CD14-positive monocyte (primary cell): Measurements from ENCODE around the gene SCN1B. TPM values are rescaled to one million over a fixed set of nuclear protein-coding genes. Genes with fewer than 3 reads are reported as not detected.
A peak's percentile ranks its signal among the peaks of the same experiment; 100 is the strongest.

ENCODE experiments used
- DNase-seq, 3 donors: peaks; one replicate each; pipeline ENCODE4 v3.0.0-alpha.2; 2011 to 2022
- H2AFZ ChIP-seq: 2 replicates; pipeline ENCODE4 v1.6.0; 2012; ENCODE audit warnings: mild to moderate bottlenecking, low read depth, low read length, inconsistent platforms; ENCODE audit not compliant: insufficient read depth, poor library complexity, severe bottlenecking
- H3K27ac ChIP-seq, 2 donors: 1 replicate in 1 of 2; 2 replicates in 1 of 2; pipeline ENCODE4 v1.5.1; 2012 to 2013; ENCODE audit warnings: low read length in 2 of 2, control low read depth in 1 of 2, inconsistent platforms in 1 of 2, low read depth in 1 of 2, mild to moderate bottlenecking in 1 of 2
- H3K27me3 ChIP-seq, 2 donors: one replicate each; pipeline versions ENCODE4 v1.6.0 to v1.6.1; 2011 to 2013; ENCODE audit warnings: low read length in 2 of 2; ENCODE audit not compliant: control insufficient read depth in 2 of 2, insufficient read depth in 2 of 2
- H3K36me3 ChIP-seq, 2 donors: replicated peaks in 1 of 2; 1 replicate in 1 of 2; 2 replicates in 1 of 2; pipeline versions ENCODE4 v1.5.1 to v1.6.1; 2012 to 2013; ENCODE audit warnings: low read length in 2 of 2, control low read depth in 1 of 2, inconsistent platforms in 1 of 2, mild to moderate bottlenecking in 1 of 2; ENCODE audit not compliant: insufficient read depth in 2 of 2, control insufficient read depth in 1 of 2
- H3K4me1 ChIP-seq, 2 donors: 1 replicate in 1 of 2; 2 replicates in 1 of 2; pipeline versions ENCODE4 v1.5.1 to v1.6.1; 2012 to 2013; ENCODE audit warnings: low read length in 2 of 2, control low read depth in 1 of 2, inconsistent platforms in 1 of 2, mild to moderate bottlenecking in 1 of 2, moderate library complexity in 1 of 2; ENCODE audit not compliant: insufficient read depth in 2 of 2, control insufficient read depth in 1 of 2
- H3K4me2 ChIP-seq: replicated peaks from 2 replicates; pipeline ENCODE3; 2012; ENCODE audit warnings: low read length, moderate library complexity, mild to moderate bottlenecking; ENCODE audit not compliant: poor library complexity, severe bottlenecking; ENCODE audit errors: extremely low read depth
- H3K4me3 ChIP-seq, 3 experiments: fragments of 200-600 bp in 1 of 3; sonication (generic) in 1 of 3; replicated peaks in 1 of 3; 1 replicate in 2 of 3; 2 replicates in 1 of 3; pipeline ENCODE4 v1.5.1; 2011 to 2013; ENCODE audit warnings: low read length in 3 of 3, mild to moderate bottlenecking in 3 of 3, control low read depth in 2 of 3, low read depth in 2 of 3, inconsistent platforms in 1 of 3, moderate library complexity in 1 of 3
- H3K79me2 ChIP-seq: 2 replicates; pipeline ENCODE4 v1.6.0; 2012; ENCODE audit warnings: mild to moderate bottlenecking, control low read depth, inconsistent platforms, low read length, moderate library complexity; ENCODE audit not compliant: insufficient read depth
- H3K9ac ChIP-seq: 2 replicates; pipeline ENCODE4 v1.6.0; 2017; ENCODE audit warnings: low read length, mild to moderate bottlenecking; ENCODE audit not compliant: insufficient read depth, poor library complexity, severe bottlenecking
- H3K9me3 ChIP-seq, 2 donors: replicated peaks in 1 of 2; 1 replicate in 1 of 2; 2 replicates in 1 of 2; pipeline versions ENCODE4 v1.5.1 to v1.6.1; 2012 to 2013; ENCODE audit warnings: low read length in 2 of 2, control low read depth in 1 of 2; ENCODE audit not compliant: control insufficient read depth in 1 of 2, insufficient read depth in 1 of 2
- H4K20me1 ChIP-seq: 2 replicates; pipeline ENCODE4 v1.6.0; 2012; ENCODE audit warnings: mild to moderate bottlenecking, low read length, control low read depth, moderate library complexity; ENCODE audit not compliant: insufficient read depth
- H3K27ac Mint-ChIP-seq, 7 donors: one replicate each; pipeline ENCODE4 v1.8.0; 2020; ENCODE audit warnings: mild to moderate bottlenecking in 7 of 7, mixed read lengths in 7 of 7, moderate library complexity in 6 of 7, inconsistent platforms in 2 of 7
- H3K27me3 Mint-ChIP-seq, 3 donors: one replicate each; pipeline ENCODE4 v1.8.0; 2021 to 2022; ENCODE audit warnings: low read depth in 3 of 3, mild to moderate bottlenecking in 3 of 3, mixed read lengths in 3 of 3, moderate library complexity in 3 of 3, inconsistent platforms in 1 of 3
- H3K36me3 Mint-ChIP-seq, 2 donors: one replicate each; pipeline ENCODE4 v1.8.0; 2020; ENCODE audit warnings: mixed read lengths in 2 of 2, inconsistent platforms in 1 of 2, mild to moderate bottlenecking in 1 of 2
- H3K4me1 Mint-ChIP-seq: one replicate; pipeline ENCODE4 v1.8.0; 2020; ENCODE audit warnings: mild to moderate bottlenecking, mixed read lengths
- H3K4me3 Mint-ChIP-seq, 2 donors: one replicate each; pipeline ENCODE4 v1.8.0; 2020; ENCODE audit warnings: mild to moderate bottlenecking in 2 of 2, mixed read lengths in 2 of 2, moderate library complexity in 1 of 2
- H3K9me3 Mint-ChIP-seq, 7 donors: one replicate each; pipeline ENCODE4 v1.8.0; 2020 to 2022; ENCODE audit warnings: mixed read lengths in 7 of 7, mild to moderate bottlenecking in 6 of 7, moderate library complexity in 6 of 7, inconsistent platforms in 2 of 7
- CTCF ChIP-seq: fragments of 200-600 bp; IDR thresholded peaks from one replicate; pipeline ENCODE4 v1.8.0; 2022; ENCODE audit warnings: antibody characterized with exemption, mild to moderate bottlenecking
- WGBS: methylation state at CpG from one replicate; pipeline ENCODE4 v1.1.5; 2013; ENCODE audit warnings: missing lambda C conversion rate; ENCODE audit not compliant: insufficient coverage; 5-methylcytosine and 5-hydroxymethylcytosine counted together
- intact Hi-C, 2 donors: fragments of 100-400 bp; cut with micrococcal nuclease; formaldehyde crosslinking; loops; one replicate each; pipeline versions ENCODE4 v1.15.0 to v1.15.1; 2023
- polyA plus RNA-seq, 3 donors: library from polyadenylated mRNA; depleted of rRNA in 1 of 3; unstranded in 2 of 3; stranded (reverse) in 1 of 3; fragments of 300-500 nt in 2 of 3; fragments of >200 nt in 1 of 3; fragmentation: Illumina TruSeq in 2 of 3; gene quantifications; 1 replicate in 2 of 3; 2 replicates in 1 of 3; pipeline ENCODE4 v1.2.3, GENCODE V29; 2012 to 2021

The SCN1B gene
- polyA plus RNA-seq, 3 donors = 0.08 to 0.68 TPM; not detected in 1

GRCh38 chr19:35056513-35057063 lies 26.3 kb downstream of the SCN1B start:
- DNase-seq = no peak
- no peak for TF ChIP-seq CTCF
- H3K4me1 ChIP-seq = no peaks in the 10 kb centered on the region
- no peaks in the 10 kb centered on the region for H3K9me3 Mint-ChIP-seq
- H3K36me3 Mint-ChIP-seq = no peaks in the 10 kb centered on the region
- no peak overlapping the region for H3K27ac ChIP-seq
- H3K27me3 ChIP-seq = no peaks in the 10 kb centered on the region
- no peaks in the 10 kb centered on the region for H4K20me1 ChIP-seq
- H3K4me3 ChIP-seq = no peak overlapping the region
- H3K79me2 ChIP-seq = no peaks in the 10 kb centered on the region
- H3K9ac ChIP-seq = no peak overlapping the region
- no peaks in the 10 kb centered on the region for H3K9me3 ChIP-seq
- WGBS = 100% methylated on average over 1 of the region's 6 CpGs
- no peak overlapping the region for H3K27ac Mint-ChIP-seq
- H3K27me3 Mint-ChIP-seq = peaks cover 7 to 19% (median 15%) of the 10 kb centered on the region in 3 donors
- H2AFZ ChIP-seq = no peak overlapping the region
- H3K4me2 ChIP-seq = no peak overlapping the region
- H3K36me3 ChIP-seq = no peaks in the 10 kb centered on the region
- H3K4me3 Mint-ChIP-seq = peak overlapping the region in 1 of 2 donors; percentile 22
- intact Hi-C loops = no loop called here
- no peaks in the 10 kb centered on the region for H3K4me1 Mint-ChIP-seq

GRCh38 chr19:35058370-35058769 lies 28.1 kb downstream of the SCN1B start:
- intact Hi-C loops = no loop called here
- WGBS = no CpG with 5 or more reads among the region's 2 CpGs

More at GRCh38 chr19:35058370-35058769, 28.1 kb downstream of the SCN1B start:
- DNase-seq = no peak
- Mint-ChIP-seq H3K27me3 (peaks cover 11 to 19% (median 16%) of the 10 kb centered on the region in 3 donors), H3K4me3 (no peak overlapping the region), H3K27ac (no peak overlapping the region), H3K9me3 (peaks cover 0 to 4% (median 0%) of the 10 kb centered on the region in 7 donors), H3K4me1 (no peaks in the 10 kb centered on the region), H3K36me3 (no peaks in the 10 kb centered on the region)
- Histone ChIP-seq H3K4me1 (no peaks in the 10 kb centered on the region), H3K9me3 (no peaks in the 10 kb centered on the region), H3K36me3 (no peaks in the 10 kb centered on the region), H4K20me1 (no peaks in the 10 kb centered on the region), H3K27ac (no peak overlapping the region), H3K27me3 (no peaks in the 10 kb centered on the region), H3K9ac (no peak overlapping the region), H2AFZ (no peak overlapping the region), H3K79me2 (no peaks in the 10 kb centered on the region), H3K4me3 (no peak overlapping the region), H3K4me2 (no peak overlapping the region)
- TF ChIP-seq CTCF = no peak
